HCT116 (cell line): ENCODE results near the gene ANXA6. TPM values are rescaled to one million over a fixed set of nuclear protein-coding genes. Genes with fewer than 3 reads are reported as not detected.
A peak's percentile ranks its signal among the peaks of the same experiment; 100 is the strongest.

Experiments used
- ATAC-seq: fragments of 200-7000 bp; cut with Tn5 transposase; 2 replicates; pipeline ENCODE4 v1.9.1; 2020; ENCODE audit warnings: mild to moderate bottlenecking, moderate library complexity
- BruUV-seq: library from RNA; stranded (reverse); fragments of 400-500 nt; replicated peaks from 2 replicates; lab custom pipeline; 2021; lab: Mats Ljungman, UMichigan
- CTCF ChIA-PET: fragments of 300-600 bp; sonication (Branson Sonifier 250); formaldehyde crosslinking; loops from one replicate; lab custom pipeline; 2021; ENCODE audit warnings: antibody characterized with exemption; lab: Charles Lee
- POLR2A ChIA-PET: fragments of 300-600, 350-600 bp; sonication (Branson Sonifier 250); formaldehyde crosslinking; loops from one replicate; lab custom pipeline; 2021; ENCODE audit warnings: antibody characterized with exemption; lab: Charles Lee
- RAD21 ChIA-PET, 2 experiments: fragments of 300-600 bp; sonication (Branson Sonifier 250); formaldehyde crosslinking; loops; one replicate each; lab custom pipeline; 2023; ENCODE audit warnings: low total read pairs in 2 of 2; ENCODE audit not compliant: uncharacterized antibody in 2 of 2, unreplicated experiment in 2 of 2, low non-redundant PET in 1 of 2; lab: Charles Lee
- DNase-seq: peaks from one replicate; pipeline ENCODE4 v3.0.0-alpha.2; 2010; ENCODE audit warnings: low read depth, low spot score
- H2AFZ ChIP-seq: fragments of 200-600 bp; shearing (Covaris generic), sonication (generic); 2 replicates; pipeline ENCODE4 v1.6.1; 2017; ENCODE audit warnings: low read depth, mixed run types, mixed read lengths, antibody characterized with exemption, low read length; ENCODE audit not compliant: poor library complexity, severe bottlenecking
- H3K27ac ChIP-seq: 2 replicates; pipeline ENCODE4 v1.5.1; 2012; ENCODE audit warnings: low read depth, low read length
- H3K27me3 ChIP-seq: fragments of 200-600 bp; sonication (generic); 2 replicates; pipeline ENCODE4 v1.6.1; 2016; ENCODE audit warnings: mixed run types, low read length, mixed read lengths; ENCODE audit not compliant: insufficient read depth
- H3K36me3 ChIP-seq, 2 experiments: fragments of 200-500 bp in 1 of 2; fragments of 200-600 bp in 1 of 2; sonication (Bioruptor generic) in 1 of 2; sonication (generic) in 1 of 2; 2 replicates each; pipeline versions ENCODE4 v1.5.1 to v1.6.1; 2014 to 2016; ENCODE audit warnings: low read length in 2 of 2, inconsistent platforms in 1 of 2, mixed read lengths in 1 of 2, mixed run types in 1 of 2; ENCODE audit not compliant: insufficient read depth in 2 of 2, control insufficient read depth in 1 of 2
- H3K4me1 ChIP-seq, 2 experiments: fragments of 200-600 bp in 1 of 2; sonication (generic) in 1 of 2; 2 replicates each; pipeline versions ENCODE4 v1.5.1 to v1.6.1; 2012 to 2017; ENCODE audit warnings: low read length in 2 of 2, inconsistent platforms in 1 of 2, mild to moderate bottlenecking in 1 of 2, mixed read lengths in 1 of 2, mixed run types in 1 of 2, moderate library complexity in 1 of 2; ENCODE audit not compliant: insufficient read depth in 2 of 2, control insufficient read depth in 1 of 2
- H3K4me2 ChIP-seq: fragments of 200-600 bp; sonication (generic); 2 replicates; pipeline ENCODE4 v1.6.1; 2017; ENCODE audit warnings: mixed run types, low read length, mixed read lengths
- H3K4me3 ChIP-seq, 2 experiments: fragments of 200-600 bp in 1 of 2; sonication (generic) in 1 of 2; replicated peaks in 1 of 2; 2 replicates each; pipeline ENCODE4 v1.5.1; 2011 to 2016; ENCODE audit warnings: low read length in 2 of 2, control low read depth in 1 of 2, low read depth in 1 of 2, mild to moderate bottlenecking in 1 of 2, mixed read lengths in 1 of 2, mixed run types in 1 of 2
- H3K79me2 ChIP-seq: fragments of 200-600 bp; sonication (generic); 2 replicates; pipeline ENCODE4 v1.6.1; 2017; ENCODE audit warnings: mild to moderate bottlenecking, mixed run types, low read length, moderate library complexity, mixed read lengths; ENCODE audit not compliant: insufficient read depth
- H3K9ac ChIP-seq: fragments of 200-600 bp; sonication (generic); 2 replicates; pipeline ENCODE4 v1.6.1; 2016; ENCODE audit warnings: low read length, mixed read lengths
- H3K9me2 ChIP-seq: fragments of 200-600 bp; sonication (generic), shearing (Covaris generic); 2 replicates; pipeline ENCODE4 v1.6.1; 2017; ENCODE audit warnings: mixed run types, mild to moderate bottlenecking, moderate library complexity; ENCODE audit not compliant: insufficient read depth
- H3K9me3 ChIP-seq, 2 experiments: fragments of 200-500 bp in 1 of 2; fragments of 200-600 bp in 1 of 2; sonication (Bioruptor generic) in 1 of 2; sonication (generic) in 1 of 2; 2 replicates each; pipeline ENCODE4 v1.6.1; 2014 to 2017; ENCODE audit warnings: low read length in 2 of 2, mixed read lengths in 2 of 2, inconsistent platforms in 1 of 2, low read depth in 1 of 2, mild to moderate bottlenecking in 1 of 2, mixed run types in 1 of 2, moderate library complexity in 1 of 2; ENCODE audit not compliant: control insufficient read depth in 1 of 2, insufficient read depth in 1 of 2
- H4K20me1 ChIP-seq: fragments of 200-600 bp; sonication (generic), shearing (Covaris generic); 2 replicates; pipeline ENCODE4 v1.6.1; 2017; ENCODE audit warnings: mixed run types, mild to moderate bottlenecking, moderate library complexity; ENCODE audit not compliant: insufficient read depth
- ATF3 ChIP-seq: IDR thresholded peaks from 2 replicates; pipeline ENCODE4 v1.6.1; 2012
- CBX3 ChIP-seq: IDR thresholded peaks from 2 replicates; pipeline ENCODE4 v1.6.1; 2012; ENCODE audit warnings: low read depth
- JUND ChIP-seq: IDR thresholded peaks from 2 replicates; pipeline ENCODE4 v1.6.1; 2012
- REST ChIP-seq: IDR thresholded peaks from 2 replicates; pipeline ENCODE4 v1.6.1; 2012; ENCODE audit warnings: low read depth
- ZFX ChIP-seq: fragments of 450-650 bp; IDR thresholded peaks from 2 replicates; pipeline ENCODE4 v1.6.1; 2017
- intact Hi-C: fragments of 100-400 bp; cut with micrococcal nuclease; formaldehyde crosslinking; loops from 2 replicates; pipeline ENCODE4 v1.10.0; 2022
- total RNA-seq: library from RNA; stranded (reverse); gene quantifications from one replicate; pipeline ENCODE4 v1.2.1, GENCODE V29; 2021; ENCODE audit not compliant: unreplicated experiment

The ANXA6 gene
- total RNA-seq, 1 experiment from 2014 or later, result 71.9 TPM

GRCh38 chr5:151062405-151063141 lies 95.0 kb downstream of the ANXA6 start:
- Histone ChIP-seq H2AFZ (no peak overlapping the region), H3K27ac (no peak overlapping the region), H3K36me3 (peaks cover 4 to 14% of the 10 kb centered on the region in 2 experiments; a peak in 2 of 4 replicates), H3K4me3 (peak overlapping the region in 1 of 2 experiments; percentile 32; a peak in 1 of 4 replicates), H3K4me1 (peaks cover 13 to 23% of the 10 kb centered on the region in 2 experiments), H3K9me3 (no peaks in the 10 kb centered on the region), H3K27me3 (no peaks in the 10 kb centered on the region), H3K9ac (peak overlapping the region; percentile 31), H3K4me2 (peak overlapping the region; percentile 67), H4K20me1 (no peaks in the 10 kb centered on the region), H3K9me2 (no peaks in the 10 kb centered on the region), H3K79me2 (0 out of 2 replicates have a peak, but pooled peaks cover 3% of the 10 kb centered on the region)
- no TSS peak for BruUV-seq
- DNase-seq, result no peak
- no peak for ATAC-seq
- ChIA-PET CTCF (interaction anchor here (1.4 kb wide), 1 partner anchor 14 kb away, joined by 3 read pairs; no protein-coding TSS in a partner anchor), POLR2A (no interaction called here), RAD21 (no interaction called here)
- no peak for TF ChIP-seq REST
- intact Hi-C loops, result no loop called here

DNA sequence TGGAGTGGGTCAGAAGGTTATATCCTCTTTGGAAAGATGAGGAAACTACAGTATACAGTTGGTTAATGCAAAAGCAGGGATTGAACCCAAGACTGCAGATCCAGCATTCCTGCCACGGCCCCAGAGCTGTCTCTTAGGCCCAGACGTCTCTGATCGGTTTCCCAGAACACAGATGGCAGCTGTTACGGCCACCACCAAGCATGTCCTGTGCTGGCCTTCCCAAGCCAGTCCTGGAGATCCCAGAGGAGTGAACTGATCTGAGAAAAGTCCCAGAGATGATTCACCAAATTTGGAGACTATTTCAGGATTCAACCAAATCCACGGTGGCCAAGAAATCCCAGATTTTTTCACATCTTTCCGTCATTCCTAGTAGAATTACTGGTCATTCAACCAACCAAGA lies 96.8 kb downstream of the ANXA6 start:
- Histone ChIP-seq H2AFZ (no peak overlapping the region), H3K79me2 (0 out of 2 replicates have a peak, but pooled peaks cover 3% of the 10 kb centered on the region), H3K27me3 (no peaks in the 10 kb centered on the region), H3K9me2 (no peaks in the 10 kb centered on the region), H3K4me3 (no peak overlapping the region), H3K9me3 (no peaks in the 10 kb centered on the region), H3K36me3 (peaks cover 4 to 14% of the 10 kb centered on the region in 2 experiments; a peak in 2 of 4 replicates), H3K4me2 (no peak overlapping the region), H3K27ac (no peak overlapping the region), H3K4me1 (peaks cover 13 to 23% of the 10 kb centered on the region in 2 experiments), H3K9ac (no peak overlapping the region), H4K20me1 (no peaks in the 10 kb centered on the region)
- ATAC-seq, result no peak
- BruUV-seq, result no TSS peak
- ChIA-PET POLR2A (no interaction called here), CTCF (interaction anchor here (0.9 to 1.1 kb wide), 2 partner anchors 9 to 13 kb away, joined by 3 to 5 read pairs; no protein-coding TSS in a partner anchor), RAD21 (no interaction called here)
- no peak for DNase-seq
- no peak for TF ChIP-seq ZFX
- TF ChIP-seq JUND, result no peak
- TF ChIP-seq CBX3, result no peak
- TF ChIP-seq ATF3, result no peak
- intact Hi-C loops, result no loop called here
